IMR-90 (cell line): ENCODE results near the gene GLCE. TPM values are rescaled to one million over a fixed set of nuclear protein-coding genes. Genes with fewer than 3 reads are reported as not detected.

Experiments
- ATAC-seq: fragments of 200-7000 bp; cut with Tn5 transposase; 2 replicates; pipeline ENCODE4 v1.9.1; 2020; ENCODE audit warnings: low read depth, mild to moderate bottlenecking, moderate library complexity
- BruUV-seq: library from RNA; stranded (reverse); fragments of 400-500 nt; replicated peaks from 2 replicates; lab custom pipeline; 2021; lab: Mats Ljungman, UMichigan
- CTCF ChIA-PET: fragments of 300-600 bp; formaldehyde crosslinking; extraction: SDS; loops from one replicate; lab custom pipeline; 2021; ENCODE audit warnings: antibody characterized with exemption; lab: Yijun Ruan, JAX
- POLR2A ChIA-PET: fragments of 300-600 bp; sonication (Branson Sonifier 250); formaldehyde crosslinking; loops from one replicate; lab custom pipeline; 2022; ENCODE audit warnings: antibody characterized with exemption; ENCODE audit not compliant: unreplicated experiment; lab: Charles Lee
- DNase-seq: peaks from one replicate; pipeline ENCODE4 v3.0.0; 2013
- H2AFZ ChIP-seq: replicated peaks from 2 replicates; pipeline ENCODE3; 2013; ENCODE audit warnings: low read length, mild to moderate bottlenecking; ENCODE audit not compliant: poor library complexity
- H2AK5ac ChIP-seq: 2 replicates; pipeline ENCODE4 v1.6.1; 2013; ENCODE audit warnings: low read depth, low read length, inconsistent platforms
- H2AK9ac ChIP-seq: replicated peaks from 2 replicates; pipeline ENCODE3; 2013; ENCODE audit warnings: mild to moderate bottlenecking, low read depth, low read length, moderate library complexity; ENCODE audit not compliant: poor library complexity
- H2BK120ac ChIP-seq: 2 replicates; pipeline ENCODE4 v1.6.1; 2013; ENCODE audit warnings: low read depth, low read length, inconsistent platforms
- H2BK15ac ChIP-seq: 3 replicates; pipeline ENCODE4 v1.6.1; 2013; ENCODE audit warnings: low read depth, low read length, inconsistent platforms
- H2BK20ac ChIP-seq: 2 replicates; pipeline ENCODE4 v1.6.1; 2013; ENCODE audit warnings: low read depth, mild to moderate bottlenecking, inconsistent platforms, low read length, moderate library complexity
- H2BK5ac ChIP-seq: 2 replicates; pipeline ENCODE4 v1.6.1; 2013; ENCODE audit warnings: mild to moderate bottlenecking, low read depth, low read length, inconsistent platforms; ENCODE audit not compliant: poor library complexity, severe bottlenecking
- H3K14ac ChIP-seq: replicated peaks from 2 replicates; pipeline ENCODE4 v1.6.1; 2013; ENCODE audit warnings: low read depth, low read length, inconsistent platforms
- H3K18ac ChIP-seq: 2 replicates; pipeline ENCODE4 v1.6.1; 2013; ENCODE audit warnings: low read depth, low read length, control low read depth
- H3K23ac ChIP-seq: 2 replicates; pipeline ENCODE4 v1.6.1; 2013; ENCODE audit warnings: low read depth, low read length, inconsistent platforms
- H3K27ac ChIP-seq: 2 replicates; pipeline ENCODE4 v1.5.1; 2013; ENCODE audit warnings: mild to moderate bottlenecking, control low read depth, low read length; ENCODE audit not compliant: insufficient read depth
- H3K27me3 ChIP-seq: 2 replicates; pipeline ENCODE4 v1.6.1; 2013; ENCODE audit warnings: low read length; ENCODE audit not compliant: control insufficient read depth, insufficient read depth
- H3K36me3 ChIP-seq: 2 replicates; pipeline ENCODE4 v1.6.1; 2013; ENCODE audit warnings: low read length, mixed read lengths; ENCODE audit not compliant: control insufficient read depth, insufficient read depth
- H3K4ac ChIP-seq: 2 replicates; pipeline ENCODE4 v1.6.1; 2013; ENCODE audit warnings: low read depth, low read length, inconsistent platforms
- H3K4me1 ChIP-seq: 2 replicates; pipeline ENCODE4 v1.6.1; 2013; ENCODE audit warnings: low read length, mixed read lengths; ENCODE audit not compliant: control insufficient read depth, insufficient read depth
- H3K4me2 ChIP-seq: 2 replicates; pipeline ENCODE4 v1.6.1; 2013; ENCODE audit warnings: low read depth, mild to moderate bottlenecking, control low read depth, low read length, moderate library complexity
- H3K4me3 ChIP-seq: 2 replicates; pipeline ENCODE4 v1.5.1; 2013; ENCODE audit warnings: low read depth, mild to moderate bottlenecking, control low read depth, low read length, moderate library complexity; ENCODE audit not compliant: insufficient read depth
- H3K56ac ChIP-seq: 2 replicates; pipeline ENCODE4 v1.6.1; 2013; ENCODE audit warnings: low read length, inconsistent platforms; ENCODE audit not compliant: insufficient read depth; ENCODE audit errors: extremely low read depth
- H3K79me1 ChIP-seq, 2 experiments: 2 replicates each; pipeline ENCODE4 v1.6.1; 2013; ENCODE audit warnings: low read length in 2 of 2, inconsistent platforms in 1 of 2, low read depth in 1 of 2
- H3K9ac ChIP-seq: 2 replicates; pipeline ENCODE4 v1.6.1; 2013; ENCODE audit warnings: low read depth, low read length, control low read depth
- H3K9me1 ChIP-seq: 2 replicates; pipeline ENCODE4 v1.6.1; 2013; ENCODE audit warnings: low read length, inconsistent platforms; ENCODE audit not compliant: insufficient read depth
- H3K9me3 ChIP-seq: 2 replicates; pipeline ENCODE4 v1.6.1; 2013; ENCODE audit warnings: low read length; ENCODE audit not compliant: control insufficient read depth, insufficient read depth
- H4K20me1 ChIP-seq: 2 replicates; pipeline ENCODE4 v1.6.1; 2013; ENCODE audit warnings: low read length, inconsistent platforms; ENCODE audit not compliant: insufficient read depth
- H4K5ac ChIP-seq: 2 replicates; pipeline ENCODE4 v1.6.1; 2013; ENCODE audit warnings: mild to moderate bottlenecking, low read depth, low read length, control low read depth
- H4K8ac ChIP-seq, 2 experiments: 2 replicates each; pipeline ENCODE4 v1.6.1; 2013; ENCODE audit warnings: low read depth in 2 of 2, low read length in 2 of 2, control low read depth in 1 of 2, inconsistent platforms in 1 of 2
- H4K91ac ChIP-seq: 2 replicates; pipeline ENCODE4 v1.6.1; 2013; ENCODE audit warnings: low read depth, low read length, inconsistent platforms; ENCODE audit not compliant: insufficient read depth
- BHLHE40 ChIP-seq: fragments of 150-350 bp; IDR thresholded peaks from 2 replicates; pipeline ENCODE4 v1.6.1; 2016; ENCODE audit warnings: mild to moderate bottlenecking, low read depth, low read length
- CEBPB ChIP-seq: IDR thresholded peaks from 2 replicates; pipeline ENCODE4 v1.6.1; 2012; ENCODE audit warnings: low read depth, low read length, improper control_type of control experiment
- CHD1 ChIP-seq: IDR thresholded peaks from 2 replicates; pipeline ENCODE4 v1.6.1; 2012; ENCODE audit warnings: low read depth, low read length, improper control_type of control experiment
- CTCF ChIP-seq: conservative IDR thresholded peaks from 2 replicates; pipeline ENCODE4 v1.5.1; 2012; ENCODE audit warnings: mild to moderate bottlenecking, low read depth, low read length, improper control_type of control experiment
- ELK1 ChIP-seq: fragments of 150-350 bp; IDR thresholded peaks from 2 replicates; pipeline ENCODE4 v1.6.1; 2016; ENCODE audit warnings: low read depth, mild to moderate bottlenecking, low read length, moderate library complexity, borderline replicate concordance
- FOS ChIP-seq: fragments of 150-350 bp; IDR thresholded peaks from 2 replicates; pipeline ENCODE4 v1.6.1; 2016; ENCODE audit warnings: low read depth, low read length
- MAFK ChIP-seq: IDR thresholded peaks from 2 replicates; pipeline ENCODE4 v1.6.1; 2012; ENCODE audit warnings: low read depth, low read length, improper control_type of control experiment
- MAZ ChIP-seq: IDR thresholded peaks from 2 replicates; pipeline ENCODE4 v1.6.1; 2012; ENCODE audit warnings: low read depth, mild to moderate bottlenecking, low read length, improper control_type of control experiment, moderate library complexity, borderline replicate concordance
- NFE2L2 ChIP-seq: fragments of 150-350 bp; IDR thresholded peaks from 2 replicates; pipeline ENCODE4 v1.6.1; 2016; ENCODE audit warnings: low read depth, mild to moderate bottlenecking, low read length
- RAD21 ChIP-seq: IDR thresholded peaks from 2 replicates; pipeline ENCODE4 v1.6.1; 2012; ENCODE audit warnings: low read length, improper control_type of control experiment
- RCOR1 ChIP-seq: IDR thresholded peaks from 2 replicates; pipeline ENCODE4 v1.6.1; 2012; ENCODE audit warnings: mild to moderate bottlenecking, low read length, improper control_type of control experiment; ENCODE audit not compliant: insufficient replicate concordance
- RFX5 ChIP-seq: IDR thresholded peaks from 2 replicates; pipeline ENCODE4 v1.8.0; 2012; ENCODE audit warnings: low read depth, mild to moderate bottlenecking, low read length, moderate library complexity
- SMC3 ChIP-seq: fragments of 150-350 bp; IDR thresholded peaks from 2 replicates; pipeline ENCODE4 v1.6.1; 2016; ENCODE audit warnings: low read depth, mild to moderate bottlenecking, antibody characterized with exemption, low read length, moderate library complexity
- USF2 ChIP-seq: fragments of 150-350 bp; IDR thresholded peaks from 2 replicates; pipeline ENCODE4 v1.6.1; 2017; ENCODE audit warnings: mild to moderate bottlenecking, antibody characterized with exemption, low read length, low read depth
- WGBS, 2 experiments: methylation state at CpG; one replicate each; pipeline versions ENCODE4 v1.1.5 to v1.1.7; 2013; ENCODE audit warnings: missing lambda C conversion rate in 2 of 2; ENCODE audit not compliant: insufficient read length in 1 of 2; ENCODE audit errors: extremely low coverage in 2 of 2; 5-methylcytosine and 5-hydroxymethylcytosine counted together
- dilution Hi-C: fragments of 300-500 bp; cut with HindIII; formaldehyde crosslinking; loops from one replicate; pipeline ENCODE4 v1.14.3; 2018; ENCODE audit warnings: low sequenced_read_pairs; ENCODE audit not compliant: unreplicated experiment
- in situ Hi-C: fragments of 300-500 bp; cut with MboI; formaldehyde crosslinking; loops from 3 replicates; pipeline ENCODE4 v1.14.3; 2019; ENCODE audit warnings: low sequenced_read_pairs, inconsistent platforms, mixed read lengths
- intact Hi-C: fragments of 100-400 bp; cut with micrococcal nuclease; formaldehyde crosslinking; loops from 2 replicates; pipeline ENCODE4 v1.10.0; 2022
- polyA plus RNA-seq, 3 experiments: library from polyadenylated mRNA; depleted of rRNA; stranded (reverse); fragments of >200 nt; gene quantifications; 2 replicates each; pipeline ENCODE4 v1.2.3, GENCODE V29; 2012; ENCODE audit warnings: low replicate concordance in 1 of 3
- total RNA-seq: library from RNA; depleted of rRNA; stranded (reverse); fragments of >200 nt; gene quantifications from 2 replicates; pipeline ENCODE4 v1.2.3, GENCODE V29; 2012

GLCE gene
- total and polyA plus RNA-seq, 2 of the 4 experiments (the other 2 are of a cell fraction), result 15.3 to 29.6 TPM

- no CpG with 5 or more reads among the region's 3 CpGs for WGBS, 2 experiments
- BruUV-seq, result no TSS peak
- Histone ChIP-seq H2BK20ac (no peak overlapping the region), H4K20me1 (no peaks in the 10 kb centered on the region), H3K56ac (no peak overlapping the region), H3K9me1 (peaks cover 2% of the 10 kb centered on the region; the same call in 1 of the 2 replicates), H3K18ac (no peak overlapping the region), H2AFZ (no peak overlapping the region), H3K4me3 (no peak overlapping the region), H4K5ac (no peak overlapping the region), H2BK5ac (no peak overlapping the region), H2BK15ac (no peak overlapping the region), H4K8ac (no peak overlapping the region), H3K27ac (no peak overlapping the region), H3K4ac (no peak overlapping the region), H3K27me3 (peaks cover 61% of the 10 kb centered on the region), H4K91ac (no peak overlapping the region), H3K4me1 (peaks cover 6% of the 10 kb centered on the region; the same call in 1 of the 2 replicates), H3K23ac (no peak overlapping the region), H2BK120ac (no peak overlapping the region), H3K14ac (no peak overlapping the region), H3K4me2 (no peak overlapping the region), H2AK9ac (no peak overlapping the region), H3K9me3 (0 out of 2 replicates have a peak, but pooled peaks cover 2% of the 10 kb centered on the region), H3K36me3 (no peaks in the 10 kb centered on the region), H2AK5ac (no peak overlapping the region), H3K79me1 (no peaks in the 10 kb centered on the region), H3K9ac (no peak overlapping the region)
- ChIA-PET CTCF (no interaction called here), POLR2A (interaction anchor here (1.2 kb wide), 1 partner anchor 27 kb away, joined by 4 read pairs; the partner anchor contains the start of gene GLCE)
- no peak for DNase-seq
- dilution Hi-C loops, result no loop called here
- in situ Hi-C loops, result no loop called here
- intact Hi-C loops, result no loop called here
- ATAC-seq, result no peak
- TF ChIP-seq BHLHE40, result no peak
- TF ChIP-seq CHD1, result no peak
- no peak for TF ChIP-seq RAD21
- TF ChIP-seq CTCF, result no peak
- no peak for TF ChIP-seq SMC3
- TF ChIP-seq MAZ, result no peak
- no peak for TF ChIP-seq USF2
- no peak for TF ChIP-seq MAFK
- no peak for TF ChIP-seq FOS
- TF ChIP-seq NFE2L2, result no peak
- no peak for TF ChIP-seq CEBPB
- no peak for TF ChIP-seq ELK1
- TF ChIP-seq RFX5, result no peak
- TF ChIP-seq RCOR1, result no peak
These were observed 27.2 kb upstream of the GLCE start for GRCh38 chr15:69132977-69133861.
